ENCODE results near the gene ALKAL2.

ALKAL2 gene

GRCh38 chr2:255195-255594, 32.7 kb downstream of the ALKAL2 start:
- no peak overlapping the region for H3K4me3 ChIP-seq (ENCODE audit: low read length)
- no peaks in the 10 kb centered on the region for H3K27me3 ChIP-seq (ENCODE audit: insufficient read depth, low read length)
- peaks cover 18% of the 10 kb centered on the region for H3K9me3 ChIP-seq (ENCODE audit: insufficient read depth, low read depth, low read length)
- no peak overlapping the region for H3K27ac ChIP-seq (ENCODE audit: low read length)
- H3K9ac ChIP-seq (ENCODE audit: low read depth, low read length), result no peak overlapping the region
- no peaks in the 10 kb centered on the region; the same call in 1 of the 2 replicates for H3K4me1 ChIP-seq (ENCODE audit: insufficient read depth, low read length)
- H3K36me3 ChIP-seq (ENCODE audit: insufficient read depth, low read depth, low read length), result peaks cover 8% of the 10 kb centered on the region

DNA sequence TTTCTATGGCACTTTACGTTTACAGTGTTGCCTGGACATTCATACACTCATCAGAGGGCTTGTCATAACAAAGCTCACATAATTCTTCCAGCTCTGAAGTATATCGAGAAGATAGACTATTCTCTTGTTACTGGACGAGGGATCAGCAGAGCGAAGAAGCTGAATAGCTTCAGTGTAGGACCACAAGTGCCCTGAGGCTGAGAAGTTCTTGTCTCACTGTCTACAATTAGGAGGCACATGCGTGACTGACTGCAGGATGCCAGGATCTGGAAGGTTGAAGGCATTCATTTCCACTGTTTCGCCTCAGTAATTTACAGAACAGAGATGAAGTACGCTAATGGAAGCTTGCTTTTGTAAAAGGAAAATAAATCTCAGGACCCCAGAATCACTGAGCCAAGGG, 33.6 kb downstream of the ALKAL2 start:
- H3K36me3 ChIP-seq (ENCODE audit: insufficient read depth, low read depth, low read length), result peaks cover 13% of the 10 kb centered on the region
- peaks cover 18% of the 10 kb centered on the region for H3K9me3 ChIP-seq (ENCODE audit: insufficient read depth, low read depth, low read length)
- no peak overlapping the region for H3K27ac ChIP-seq (ENCODE audit: low read length)
- H3K9ac ChIP-seq (ENCODE audit: low read depth, low read length), result no peak overlapping the region
- H3K4me3 ChIP-seq (ENCODE audit: low read length), result no peak overlapping the region
- no peaks in the 10 kb centered on the region; the same call in 1 of the 2 replicates for H3K4me1 ChIP-seq (ENCODE audit: insufficient read depth, low read length)
- H3K27me3 ChIP-seq (ENCODE audit: insufficient read depth, low read length), result no peaks in the 10 kb centered on the region

DNA sequence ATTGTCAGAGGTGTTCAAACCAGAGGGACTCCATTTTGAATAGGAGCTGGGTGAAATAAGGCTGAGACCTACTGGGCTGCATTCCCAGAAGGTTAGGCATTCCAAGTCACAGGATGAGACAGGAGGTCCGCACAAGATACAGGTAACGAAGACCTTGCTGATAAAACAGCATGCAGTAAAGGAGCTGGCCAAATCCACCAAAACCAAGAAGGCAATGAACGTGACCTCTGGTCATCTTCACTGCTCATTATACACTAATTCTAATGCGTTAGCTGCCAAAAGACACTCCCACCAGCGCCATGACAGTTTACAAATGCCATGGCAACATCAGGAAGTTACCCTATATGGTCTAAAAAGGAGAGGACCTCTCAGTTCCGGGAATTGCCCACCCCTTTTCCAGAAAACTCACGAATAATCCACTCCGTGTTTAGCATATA, 34.7 kb downstream of the ALKAL2 start:
- Histone ChIP-seq H3K27ac (ENCODE audit: low read length) (no peak overlapping the region), H3K36me3 (ENCODE audit: insufficient read depth, low read depth, low read length) (peaks cover 8% of the 10 kb centered on the region), H3K9ac (ENCODE audit: low read depth, low read length) (no peak overlapping the region)

DNA sequence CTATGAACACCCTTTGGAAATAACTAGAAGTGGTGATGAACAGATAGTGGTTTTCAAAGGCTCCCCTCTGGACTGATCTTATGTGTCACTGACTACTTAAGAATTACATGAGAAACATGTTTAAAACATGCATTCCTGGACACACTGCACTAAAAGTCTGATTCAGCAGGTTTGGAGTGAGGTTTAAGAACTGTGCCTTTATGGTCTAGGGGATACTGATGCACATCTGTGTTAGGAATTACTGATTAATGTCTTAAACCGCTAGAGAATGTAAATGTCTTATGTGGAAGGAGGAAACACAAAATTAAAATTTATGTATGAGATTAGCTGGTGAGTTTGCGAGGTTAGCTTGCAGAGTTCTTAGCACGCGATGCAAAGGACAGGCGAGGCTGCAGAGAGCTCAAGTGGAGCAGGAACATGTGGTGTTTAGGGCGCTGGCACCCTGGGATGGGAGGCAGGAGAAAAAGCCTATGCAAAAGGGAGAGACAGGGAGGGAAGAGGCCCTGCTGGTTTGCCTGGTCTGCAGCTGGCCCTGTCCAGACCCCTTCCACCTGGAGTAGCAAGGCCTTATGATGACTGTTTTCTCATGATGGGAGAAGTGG, 35.8 kb downstream of the ALKAL2 start:
- Histone ChIP-seq H3K4me3 (ENCODE audit: low read length) (no peak overlapping the region), H3K27ac (ENCODE audit: low read length) (no peak overlapping the region), H3K36me3 (ENCODE audit: insufficient read depth, low read depth, low read length) (peaks cover 7% of the 10 kb centered on the region; the same call in 1 of the 2 replicates), H3K9me3 (ENCODE audit: insufficient read depth, low read depth, low read length) (no peaks in the 10 kb centered on the region), H3K27me3 (ENCODE audit: insufficient read depth, low read length) (no peaks in the 10 kb centered on the region), H3K4me1 (ENCODE audit: insufficient read depth, low read length) (no peaks in the 10 kb centered on the region; the same call in 1 of the 2 replicates), H3K9ac (ENCODE audit: low read depth, low read length) (no peak overlapping the region)

More for the DNA sequence above, 34.7 kb downstream of the ALKAL2 start:
- H3K9me3 ChIP-seq (ENCODE audit: insufficient read depth, low read depth, low read length), result peaks cover 10% of the 10 kb centered on the region
- H3K4me3 ChIP-seq (ENCODE audit: low read length), result no peak overlapping the region
- no peaks in the 10 kb centered on the region for H3K27me3 ChIP-seq (ENCODE audit: insufficient read depth, low read length)
- H3K4me1 ChIP-seq (ENCODE audit: insufficient read depth, low read length), result no peaks in the 10 kb centered on the region; the same call in 1 of the 2 replicates

- no peak overlapping the region for H3K4me3 ChIP-seq (ENCODE audit: low read length)
- no peak overlapping the region for H3K27ac ChIP-seq (ENCODE audit: low read length)
- H3K36me3 ChIP-seq (ENCODE audit: insufficient read depth, low read depth, low read length), result peaks cover 10% of the 10 kb centered on the region
- H3K4me1 ChIP-seq (ENCODE audit: insufficient read depth, low read length), result no peaks in the 10 kb centered on the region; the same call in 1 of the 2 replicates
- H3K27me3 ChIP-seq (ENCODE audit: insufficient read depth, low read length), result no peaks in the 10 kb centered on the region
- no peak overlapping the region for H3K9ac ChIP-seq (ENCODE audit: low read depth, low read length)
- H3K9me3 ChIP-seq (ENCODE audit: insufficient read depth, low read depth, low read length), result no peaks in the 10 kb centered on the region
Observed at GRCh38 chr2:249538-250042, 38.3 kb downstream of the ALKAL2 start.

- H3K27ac ChIP-seq (ENCODE audit: low read length), result no peak overlapping the region
- H3K27me3 ChIP-seq (ENCODE audit: insufficient read depth, low read length), result no peaks in the 10 kb centered on the region
- no peaks in the 10 kb centered on the region for H3K9me3 ChIP-seq (ENCODE audit: insufficient read depth, low read depth, low read length)
- no peak overlapping the region for H3K9ac ChIP-seq (ENCODE audit: low read depth, low read length)
- H3K4me1 ChIP-seq (ENCODE audit: insufficient read depth, low read length), result no peaks in the 10 kb centered on the region; the same call in 1 of the 2 replicates
- H3K36me3 ChIP-seq (ENCODE audit: insufficient read depth, low read depth, low read length), result peaks cover 15% of the 10 kb centered on the region
- no peak overlapping the region for H3K4me3 ChIP-seq (ENCODE audit: low read length)
Observed at GRCh38 chr2:248724-249123, 39.2 kb downstream of the ALKAL2 start.

DNA sequence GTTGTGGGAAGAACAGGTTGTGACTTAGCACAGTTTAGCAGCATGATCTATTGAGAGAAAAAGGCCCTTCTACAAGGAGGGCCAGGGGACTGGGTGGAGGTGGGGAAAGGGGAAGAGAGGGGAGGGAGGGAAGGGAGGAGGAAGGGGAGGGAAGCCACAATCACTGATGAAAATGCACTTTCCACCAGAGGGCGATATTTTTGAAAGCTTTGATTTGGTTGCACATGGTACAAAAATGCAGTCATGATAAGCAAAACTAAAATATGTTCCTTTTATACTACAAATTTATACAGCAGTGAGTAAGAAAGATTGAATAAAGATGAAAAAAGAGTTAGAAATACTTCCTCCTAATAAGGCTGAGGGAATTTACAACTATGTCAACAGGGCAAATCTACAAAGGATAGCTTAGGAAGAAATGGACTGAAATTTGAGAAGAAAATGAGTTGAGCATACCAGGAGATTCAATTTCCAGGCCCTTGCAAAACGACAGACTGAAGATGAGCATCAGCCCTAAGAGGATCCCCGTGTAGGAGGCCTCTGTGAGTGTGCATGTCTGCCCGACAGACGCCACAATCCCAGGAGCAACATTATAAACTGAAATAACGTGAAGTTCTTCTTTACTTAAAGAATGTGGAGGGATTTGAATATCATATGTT, 41.3 kb downstream of the ALKAL2 start:
- Histone ChIP-seq H3K36me3 (ENCODE audit: insufficient read depth, low read depth, low read length) (peaks cover 22% of the 10 kb centered on the region), H3K27ac (ENCODE audit: low read length) (no peak overlapping the region), H3K27me3 (ENCODE audit: insufficient read depth, low read length) (no peaks in the 10 kb centered on the region), H3K9me3 (ENCODE audit: insufficient read depth, low read depth, low read length) (no peaks in the 10 kb centered on the region), H3K4me3 (ENCODE audit: low read length) (no peak overlapping the region), H3K4me1 (ENCODE audit: insufficient read depth, low read length) (no peaks in the 10 kb centered on the region), H3K9ac (ENCODE audit: low read depth, low read length) (no peak overlapping the region)

DNA sequence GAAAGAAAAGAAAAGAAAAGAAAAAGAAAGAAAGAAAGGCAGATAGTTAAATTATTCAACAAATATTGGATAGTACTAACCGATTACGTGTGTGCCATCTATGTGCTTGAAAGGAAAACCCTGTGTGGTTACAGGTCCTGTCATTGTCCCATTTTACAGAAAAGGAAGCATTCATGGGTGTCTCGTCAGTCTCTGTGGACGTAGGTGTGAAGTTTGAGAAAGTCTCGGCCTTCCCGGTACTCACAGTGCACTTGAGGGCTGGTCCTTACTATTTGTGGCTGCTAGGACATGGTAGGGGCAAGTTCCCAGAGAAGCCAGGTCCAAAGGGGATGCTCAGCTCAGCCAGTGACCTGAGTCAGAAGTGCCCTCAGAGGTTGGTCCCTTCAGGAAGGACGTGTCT, 43.3 kb downstream of the ALKAL2 start:
- H3K36me3 ChIP-seq (ENCODE audit: insufficient read depth, low read depth, low read length), result peaks cover 20% of the 10 kb centered on the region
- no peak overlapping the region for H3K27ac ChIP-seq (ENCODE audit: low read length)
- H3K9ac ChIP-seq (ENCODE audit: low read depth, low read length), result no peak overlapping the region
- H3K9me3 ChIP-seq (ENCODE audit: insufficient read depth, low read depth, low read length), result no peaks in the 10 kb centered on the region
- H3K27me3 ChIP-seq (ENCODE audit: insufficient read depth, low read length), result no peaks in the 10 kb centered on the region
- no peaks in the 10 kb centered on the region for H3K4me1 ChIP-seq (ENCODE audit: insufficient read depth, low read length)
- H3K4me3 ChIP-seq (ENCODE audit: low read length), result no peak overlapping the region

DNA sequence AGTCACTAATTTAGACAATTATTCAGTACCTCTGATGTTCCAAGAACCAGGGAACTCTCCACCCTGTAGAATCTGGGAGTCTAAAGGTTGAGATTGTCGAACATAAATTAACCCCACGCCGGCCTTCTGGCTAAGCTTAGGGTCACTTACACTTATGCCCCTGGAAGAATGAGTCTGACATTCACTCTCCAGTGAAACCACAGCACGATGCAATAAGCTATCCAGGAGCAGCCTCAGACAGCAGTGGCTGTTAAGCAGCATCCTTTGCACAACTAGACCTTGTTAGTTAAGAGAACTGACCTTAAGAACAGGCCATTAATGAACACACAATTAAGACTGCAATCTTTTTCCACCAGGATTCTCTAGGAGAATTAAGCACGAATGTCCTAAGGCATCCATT, 49.0 kb downstream of the ALKAL2 start:
- no peaks in the 10 kb centered on the region for H3K4me1 ChIP-seq (ENCODE audit: insufficient read depth, low read length)
- H3K4me3 ChIP-seq (ENCODE audit: low read length), result no peak overlapping the region
- H3K9ac ChIP-seq (ENCODE audit: low read depth, low read length), result no peak overlapping the region
- H3K27me3 ChIP-seq (ENCODE audit: insufficient read depth, low read length), result no peaks in the 10 kb centered on the region
- no peak overlapping the region for H3K27ac ChIP-seq (ENCODE audit: low read length)
- H3K9me3 ChIP-seq (ENCODE audit: insufficient read depth, low read depth, low read length), result no peaks in the 10 kb centered on the region
- H3K36me3 ChIP-seq (ENCODE audit: insufficient read depth, low read depth, low read length), result peaks cover 9% of the 10 kb centered on the region; the same call in 1 of the 2 replicates

- Histone ChIP-seq H3K4me3 (ENCODE audit: low read length) (no peak overlapping the region), H3K9ac (ENCODE audit: low read depth, low read length) (no peak overlapping the region), H3K9me3 (ENCODE audit: insufficient read depth, low read depth, low read length) (no peaks in the 10 kb centered on the region), H3K4me1 (ENCODE audit: insufficient read depth, low read length) (peaks cover 2% of the 10 kb centered on the region; the same call in 1 of the 2 replicates), H3K27ac (ENCODE audit: low read length) (no peak overlapping the region), H3K27me3 (ENCODE audit: insufficient read depth, low read length) (no peaks in the 10 kb centered on the region), H3K36me3 (ENCODE audit: insufficient read depth, low read depth, low read length) (peaks cover 4% of the 10 kb centered on the region; the same call in 1 of the 2 replicates)
Observed at GRCh38 chr2:238431-238830, 49.5 kb downstream of the ALKAL2 start.

DNA sequence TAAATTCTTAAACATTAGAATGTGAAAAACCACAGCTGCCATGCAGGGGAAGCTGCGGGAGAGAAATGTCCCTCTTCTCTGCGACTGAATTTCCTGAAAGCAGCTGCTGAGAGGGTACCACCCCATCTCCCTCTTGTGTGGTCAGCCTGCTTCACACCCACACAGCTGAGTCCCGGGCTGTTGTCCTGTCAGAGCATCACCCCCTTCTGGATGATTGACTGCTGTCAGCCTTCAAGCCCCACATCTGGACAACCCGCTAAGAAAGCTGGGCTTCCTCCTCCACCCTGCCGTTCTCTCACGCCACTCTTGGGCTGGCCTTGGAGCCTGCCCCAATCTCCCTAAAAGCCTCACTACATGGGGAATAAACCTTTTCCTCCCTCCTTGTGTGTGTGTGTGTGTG, 50.0 kb downstream of the ALKAL2 start:
- H3K36me3 ChIP-seq (ENCODE audit: insufficient read depth, low read depth, low read length), result no peaks in the 10 kb centered on the region
- H3K9ac ChIP-seq (ENCODE audit: low read depth, low read length), result no peak overlapping the region
- no peak overlapping the region for H3K27ac ChIP-seq (ENCODE audit: low read length)
- peaks cover 5% of the 10 kb centered on the region; the same call in 1 of the 2 replicates for H3K4me1 ChIP-seq (ENCODE audit: insufficient read depth, low read length)
- no peaks in the 10 kb centered on the region for H3K27me3 ChIP-seq (ENCODE audit: insufficient read depth, low read length)
- H3K9me3 ChIP-seq (ENCODE audit: insufficient read depth, low read depth, low read length), result no peaks in the 10 kb centered on the region
- no peak overlapping the region for H3K4me3 ChIP-seq (ENCODE audit: low read length)

DNA sequence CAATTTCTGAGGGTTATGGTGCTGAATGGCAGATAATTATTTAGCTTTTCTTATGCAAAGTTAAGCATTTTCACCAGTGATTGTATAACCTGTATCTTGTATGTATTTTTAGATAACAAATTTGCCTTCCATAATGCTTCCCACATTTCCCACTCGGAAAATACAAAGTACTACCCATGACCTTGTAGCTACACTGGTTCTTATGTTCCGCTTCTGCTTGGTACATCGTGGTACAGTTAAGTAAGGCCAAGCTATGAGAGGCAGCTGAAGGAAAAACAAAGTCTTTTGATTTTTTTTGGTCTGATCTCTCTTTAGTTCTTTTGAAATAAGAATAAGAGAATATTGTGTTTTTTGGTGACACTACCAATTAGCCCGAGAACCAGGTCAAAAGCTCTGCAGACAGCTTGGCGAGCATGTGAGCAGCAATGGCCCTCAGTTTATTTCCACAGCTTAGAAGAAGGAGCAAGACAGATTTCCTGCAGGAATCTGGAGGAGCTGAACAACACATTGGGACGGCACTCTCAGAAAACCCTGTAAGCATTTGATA, 50.8 kb downstream of the ALKAL2 start:
- H3K27me3 ChIP-seq (ENCODE audit: insufficient read depth, low read length), result no peaks in the 10 kb centered on the region
- H3K9ac ChIP-seq (ENCODE audit: low read depth, low read length), result no peak overlapping the region
- H3K27ac ChIP-seq (ENCODE audit: low read length), result no peak overlapping the region
- H3K4me1 ChIP-seq (ENCODE audit: insufficient read depth, low read length), result peaks cover 5% of the 10 kb centered on the region; the same call in 1 of the 2 replicates
- H3K4me3 ChIP-seq (ENCODE audit: low read length), result no peak overlapping the region
- no peaks in the 10 kb centered on the region for H3K9me3 ChIP-seq (ENCODE audit: insufficient read depth, low read depth, low read length)
- no peaks in the 10 kb centered on the region for H3K36me3 ChIP-seq (ENCODE audit: insufficient read depth, low read depth, low read length)

Measured in iPS-20b (cell line).